ENCODE data around the gene TRMO.

The TRMO gene

DNA sequence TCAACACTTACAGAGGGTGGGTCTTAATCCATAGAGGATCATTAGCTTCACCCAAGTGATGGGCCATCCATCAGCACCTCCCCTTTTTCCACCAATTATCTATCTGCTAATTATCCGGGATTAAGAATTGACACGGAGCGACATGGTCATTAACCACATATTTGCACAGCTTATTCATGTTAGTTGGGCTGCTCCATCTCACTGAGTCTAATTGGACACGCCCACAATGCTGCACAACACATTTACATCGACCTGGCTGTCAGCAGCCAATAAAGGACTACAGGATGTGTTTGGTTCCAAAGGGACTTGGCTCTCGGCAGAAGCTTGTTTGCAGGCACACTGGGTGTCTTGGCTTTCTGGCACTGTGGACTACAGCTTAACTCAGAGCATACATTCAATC lies 47.7 kb downstream of the TRMO start:
- no peak for DNase-seq (ENCODE audit: low read depth, low spot score)
- no peak overlapping the region for H3K4me3 ChIP-seq (ENCODE audit: low read depth, low read length)
- TF ChIP-seq, protein P1, sequence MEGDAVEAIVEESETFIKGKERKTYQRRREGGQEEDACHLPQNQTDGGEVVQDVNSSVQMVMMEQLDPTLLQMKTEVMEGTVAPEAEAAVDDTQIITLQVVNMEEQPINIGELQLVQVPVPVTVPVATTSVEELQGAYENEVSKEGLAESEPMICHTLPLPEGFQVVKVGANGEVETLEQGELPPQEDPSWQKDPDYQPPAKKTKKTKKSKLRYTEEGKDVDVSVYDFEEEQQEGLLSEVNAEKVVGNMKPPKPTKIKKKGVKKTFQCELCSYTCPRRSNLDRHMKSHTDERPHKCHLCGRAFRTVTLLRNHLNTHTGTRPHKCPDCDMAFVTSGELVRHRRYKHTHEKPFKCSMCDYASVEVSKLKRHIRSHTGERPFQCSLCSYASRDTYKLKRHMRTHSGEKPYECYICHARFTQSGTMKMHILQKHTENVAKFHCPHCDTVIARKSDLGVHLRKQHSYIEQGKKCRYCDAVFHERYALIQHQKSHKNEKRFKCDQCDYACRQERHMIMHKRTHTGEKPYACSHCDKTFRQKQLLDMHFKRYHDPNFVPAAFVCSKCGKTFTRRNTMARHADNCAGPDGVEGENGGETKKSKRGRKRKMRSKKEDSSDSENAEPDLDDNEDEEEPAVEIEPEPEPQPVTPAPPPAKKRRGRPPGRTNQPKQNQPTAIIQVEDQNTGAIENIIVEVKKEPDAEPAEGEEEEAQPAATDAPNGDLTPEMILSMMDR (IDR thresholded peaks at IDR 0.05; ENCODE audit: insufficient read depth, low read length, missing control alignments): no peak
- CTCF ChIA-PET: interaction anchor here (1.2 to 2.4 kb wide), 2 partner anchors 11 to 26 kb away, joined by 3 to 8 read pairs; no protein-coding TSS in a partner anchor
- POLR2A ChIA-PET: no interaction called here

DNA sequence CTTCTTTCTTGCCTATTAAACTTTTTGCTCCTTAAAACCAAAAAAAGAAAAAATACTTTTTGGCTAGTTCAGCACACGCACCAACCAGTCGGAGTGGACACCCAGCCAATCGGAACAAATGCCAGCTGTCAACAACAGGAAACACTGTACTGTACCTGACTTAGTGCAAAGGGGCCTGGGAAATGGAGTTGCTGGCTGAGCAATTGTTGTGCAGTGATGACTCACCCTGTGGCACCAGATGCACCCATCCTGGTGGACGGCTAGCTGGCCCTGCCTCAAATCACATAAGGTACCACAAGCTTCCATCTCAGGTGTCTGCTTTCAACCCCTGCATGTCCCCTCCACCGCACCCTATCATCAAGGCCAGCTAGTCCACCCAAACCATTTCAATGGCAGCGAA lies 48.4 kb downstream of the TRMO start:
- POLR2A ChIA-PET: no interaction called here
- DNase-seq (ENCODE audit: low read depth, low spot score): no peak
- CTCF ChIA-PET: interaction anchor here (1.2 to 2.4 kb wide), 2 partner anchors 10 to 27 kb away, joined by 3 to 8 read pairs; no protein-coding TSS in a partner anchor
- no peak overlapping the region for H3K4me3 ChIP-seq (ENCODE audit: low read depth, low read length)
- TF ChIP-seq, protein P1 (IDR thresholded peaks at IDR 0.05; ENCODE audit: insufficient read depth, low read length, missing control alignments): no peak

DNA sequence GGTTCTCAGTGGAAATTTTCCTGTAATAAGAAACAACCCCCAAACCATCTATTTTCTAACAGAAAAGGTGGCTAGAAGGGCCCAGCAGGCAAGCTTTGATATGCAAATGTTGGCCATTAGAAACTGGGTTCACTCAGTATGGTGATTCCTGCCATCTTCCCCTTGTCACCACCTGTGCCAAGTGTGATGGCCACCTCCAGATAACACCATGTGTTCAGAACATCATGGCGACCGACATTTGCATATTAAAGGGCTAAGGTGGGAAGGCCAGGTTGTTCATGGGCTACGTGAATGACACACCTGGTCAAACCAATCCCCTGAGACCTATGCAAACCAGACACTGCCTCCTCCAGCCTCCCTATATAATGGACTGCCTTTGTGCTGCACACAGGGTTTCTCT lies 48.9 kb downstream of the TRMO start:
- CTCF ChIA-PET: interaction anchor here (1.2 to 2.4 kb wide), 2 partner anchors 10 to 27 kb away, joined by 3 to 8 read pairs; no protein-coding TSS in a partner anchor
- POLR2A ChIA-PET: no interaction called here
- DNase-seq (ENCODE audit: low read depth, low spot score): no peak
- H3K4me3 ChIP-seq (ENCODE audit: low read depth, low read length): no peak overlapping the region
- TF ChIP-seq, protein P1 (IDR thresholded peaks at IDR 0.05; ENCODE audit: insufficient read depth, low read length, missing control alignments): no peak

DNA sequence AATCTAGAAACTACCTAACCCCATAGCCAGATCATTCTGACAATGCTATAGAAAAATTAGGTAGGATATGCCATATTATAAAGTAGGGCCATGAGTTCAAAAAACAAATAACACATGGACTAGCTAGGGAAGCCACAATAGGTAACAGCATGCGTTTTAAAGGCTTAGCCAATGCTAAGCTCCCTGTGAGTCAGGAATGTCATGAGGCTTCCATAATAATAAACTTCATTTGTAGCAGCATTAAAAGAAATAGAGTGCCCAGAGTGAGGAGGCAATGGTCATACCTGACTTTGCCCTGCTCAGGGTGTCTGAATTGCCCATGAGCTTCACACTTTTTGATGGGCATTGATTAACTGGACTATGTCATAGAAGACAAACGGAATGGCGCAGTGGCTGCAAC lies 53.4 kb downstream of the TRMO start:
- CTCF ChIA-PET: no interaction called here
- POLR2A ChIA-PET: no interaction called here

GRCh38 chr9:97866848-97867247 lies 55.5 kb downstream of the TRMO start:
- CTCF ChIA-PET: interaction anchor here (1.8 to 2.1 kb wide), 2 partner anchors 24 to 33 kb away, joined by 3 to 5 read pairs; no protein-coding TSS in a partner anchor
- TF ChIP-seq, protein P1 (IDR thresholded peaks at IDR 0.05; ENCODE audit: insufficient read depth, low read length, missing control alignments): no peak
- POLR2A ChIA-PET: no interaction called here
- no peak overlapping the region for H3K4me3 ChIP-seq (ENCODE audit: low read depth, low read length)
- DNase-seq (ENCODE audit: low read depth, low spot score): no peak

More for the DNA sequence above, 53.4 kb downstream of the TRMO start:
- no peak for DNase-seq (ENCODE audit: low read depth, low spot score)
- TF ChIP-seq, protein P1 (IDR thresholded peaks at IDR 0.05; ENCODE audit: insufficient read depth, low read length, missing control alignments): no peak
- no peak overlapping the region for H3K4me3 ChIP-seq (ENCODE audit: low read depth, low read length)

GRCh38 chr9:97866300-97866699 lies 56.0 kb downstream of the TRMO start:
- CTCF ChIA-PET: interaction anchor here (1.1 to 2.1 kb wide), 3 partner anchors 13 to 33 kb away, joined by 3 to 5 read pairs (median 3); no protein-coding TSS in a partner anchor
- POLR2A ChIA-PET: no interaction called here
- TF ChIP-seq, protein P1 (IDR thresholded peaks at IDR 0.05; ENCODE audit: insufficient read depth, low read length, missing control alignments): no peak
- H3K4me3 ChIP-seq (ENCODE audit: low read depth, low read length): no peak overlapping the region
- DNase-seq (ENCODE audit: low read depth, low spot score): no peak
